GM19193 (cell line): ENCODE results near the gene FBH1.

ENCODE experiments used
- POLR2A ChIP-seq: IDR thresholded peaks from 4 replicates; pipeline ENCODE4 v1.6.1; 2011; ENCODE audit not compliant: insufficient read depth, insufficient read length; ENCODE audit errors: extremely low read depth

FBH1 gene

DNA sequence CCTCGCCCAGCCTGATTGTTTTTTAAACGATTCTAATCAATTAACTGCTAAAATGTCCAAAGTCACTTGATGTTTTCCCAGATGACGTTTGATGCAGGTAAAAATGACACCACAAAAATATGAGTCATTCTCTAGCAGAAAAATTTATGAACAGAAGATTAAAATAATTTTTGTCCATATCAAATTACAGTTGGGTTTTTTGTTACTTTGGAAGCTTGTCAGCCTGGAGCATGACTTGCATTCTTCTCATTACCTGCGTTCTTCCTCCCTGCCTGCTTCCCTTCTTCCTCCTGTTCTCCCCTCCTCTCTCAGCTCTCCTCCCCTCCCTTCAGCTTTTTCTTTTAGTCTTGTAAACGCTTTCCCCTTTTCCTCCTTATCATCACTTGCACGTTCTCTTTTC lies 68.6 kb downstream of the FBH1 start:
- no peak for TF ChIP-seq POLR2A

DNA sequence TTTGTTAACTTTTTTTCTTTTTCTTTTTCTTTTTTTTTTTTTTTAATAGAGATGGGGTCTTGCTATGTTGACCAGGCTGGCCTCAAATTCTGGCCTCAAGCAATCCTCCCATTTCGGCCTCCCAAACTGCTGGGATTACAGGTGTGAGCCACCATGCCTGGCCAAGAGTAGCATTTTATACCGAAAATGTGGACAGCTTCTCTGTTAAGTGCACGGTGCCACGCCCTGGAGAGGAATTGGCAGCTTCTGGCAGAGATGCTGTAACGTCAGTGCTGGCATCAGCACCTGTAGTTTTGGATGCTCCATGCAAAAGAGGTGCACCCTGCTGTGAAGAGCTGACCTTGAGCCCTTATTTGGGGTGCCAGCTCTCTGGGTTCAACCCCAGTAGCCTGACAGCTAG lies 69.1 kb downstream of the FBH1 start:
- TF ChIP-seq POLR2A: no peak

DNA sequence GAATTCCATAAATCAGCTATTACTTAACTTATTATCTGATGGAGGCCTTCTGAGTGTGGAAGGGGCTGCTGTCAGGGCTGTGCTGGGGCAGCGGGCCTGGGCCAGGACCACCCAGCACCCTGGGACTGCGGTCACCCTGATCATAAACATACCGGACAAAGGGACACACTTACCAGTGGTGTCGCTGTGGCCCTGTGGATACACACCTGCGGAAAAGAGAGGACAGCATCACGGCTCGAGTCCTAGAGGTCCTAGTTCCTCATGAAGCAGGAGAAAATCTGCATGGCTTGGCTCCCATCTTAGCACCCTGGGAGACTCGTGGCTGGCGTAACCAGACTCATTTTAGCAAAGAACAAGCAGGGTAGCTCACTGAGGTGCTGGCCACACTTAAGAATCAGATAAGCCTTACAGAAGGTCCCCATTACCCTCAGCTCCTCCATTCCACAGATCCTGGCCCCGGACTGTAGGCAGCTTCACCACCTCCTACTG lies 69.6 kb downstream of the FBH1 start:
- no peak for TF ChIP-seq POLR2A

DNA sequence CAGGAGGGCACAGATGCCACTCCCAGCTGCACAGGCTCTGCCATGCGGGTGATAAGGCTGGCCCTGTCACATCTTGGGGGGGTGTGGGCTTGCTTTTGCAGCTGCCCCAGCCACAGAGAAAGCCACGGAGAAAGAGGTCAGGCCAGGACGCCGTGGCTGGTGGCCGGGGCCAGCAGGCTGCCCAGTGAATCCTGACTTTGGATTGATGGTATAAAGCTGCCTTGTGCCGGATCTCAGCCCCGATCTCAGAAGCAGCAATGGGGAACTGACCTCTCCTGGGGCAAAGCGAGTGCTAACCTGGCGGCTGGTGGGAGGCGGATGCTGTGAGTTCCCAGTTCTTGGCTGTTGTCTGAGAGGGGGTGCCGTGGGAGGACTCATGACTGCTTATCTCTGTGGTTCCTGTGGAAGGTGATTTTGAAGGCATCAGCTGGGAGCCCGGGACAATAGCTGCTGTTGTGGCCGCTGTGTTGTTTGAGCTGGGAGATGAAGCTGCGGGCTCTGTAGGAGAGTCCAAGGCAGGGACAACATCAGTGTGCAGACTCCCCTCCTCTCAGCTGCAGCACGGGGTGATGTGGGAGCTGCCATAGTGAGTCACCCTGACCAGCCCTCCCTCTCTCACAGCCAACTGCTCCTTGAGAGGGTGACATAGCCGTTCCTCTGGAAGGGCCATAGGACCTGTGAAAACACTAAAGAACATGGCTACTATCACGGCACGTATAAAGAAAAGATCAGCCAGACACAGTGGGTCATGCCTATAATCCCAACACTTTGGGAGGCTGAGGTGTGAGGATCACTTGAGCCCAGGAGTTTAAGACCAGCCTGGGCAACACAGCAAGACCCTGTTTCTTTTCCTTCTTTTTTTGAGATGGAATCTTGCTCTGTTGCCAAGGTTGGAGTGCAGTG lies 70.3 kb downstream of the FBH1 start:
- TF ChIP-seq POLR2A: no peak

DNA sequence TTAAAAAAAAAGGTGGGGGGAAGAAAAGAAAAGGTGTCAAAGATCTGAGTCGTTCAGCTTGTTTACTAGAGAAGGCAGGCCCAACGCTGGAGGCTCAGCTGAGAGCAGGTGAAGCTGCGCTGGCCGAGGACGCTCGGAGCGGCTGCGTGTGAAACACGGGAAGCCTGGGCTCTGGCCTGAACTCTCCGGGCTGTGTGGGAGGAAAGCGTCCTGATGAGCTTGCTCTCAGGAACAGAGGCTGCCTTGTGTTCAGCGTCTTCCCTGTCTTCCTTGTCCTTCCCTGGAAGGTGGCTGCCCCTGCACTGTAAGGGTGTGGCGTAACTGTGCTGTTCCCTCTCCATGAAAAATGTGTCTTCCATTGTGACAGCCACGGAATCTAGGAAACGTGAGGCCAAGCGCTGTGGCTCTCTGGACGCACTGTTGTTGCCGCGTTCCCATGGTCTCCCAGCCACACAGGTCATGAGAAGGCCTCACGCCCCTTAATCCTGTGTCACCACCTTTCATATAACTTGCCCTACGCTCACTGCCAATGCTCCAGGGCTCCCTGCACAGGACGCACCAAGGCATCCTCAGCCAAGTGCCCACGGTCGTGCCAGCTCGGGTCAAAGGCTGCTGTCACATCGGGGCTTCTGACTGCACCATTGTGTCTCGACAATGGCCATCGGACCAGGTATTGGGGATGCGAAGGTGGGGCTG lies 71.5 kb downstream of the FBH1 start:
- TF ChIP-seq POLR2A: no peak

DNA sequence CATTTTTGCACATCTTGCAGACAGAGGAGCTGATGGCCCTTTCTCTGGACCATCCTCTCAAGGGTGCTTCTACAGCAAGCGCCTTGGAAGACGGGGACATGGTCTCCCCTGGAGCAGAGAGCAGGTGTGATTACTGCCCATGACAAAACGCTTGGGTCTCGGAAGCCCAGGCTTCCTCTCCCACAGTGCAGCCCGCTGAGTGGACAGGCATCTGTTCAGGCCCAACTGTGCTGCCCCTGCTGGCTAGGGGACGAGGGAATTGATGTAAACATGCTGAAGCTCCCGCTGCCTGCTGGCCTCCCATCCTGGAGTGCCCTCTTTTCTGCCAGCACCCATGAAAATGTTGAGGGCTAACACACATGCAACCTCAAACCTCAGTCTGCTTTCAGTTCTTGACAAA lies 73.0 kb downstream of the FBH1 start:
- no peak for TF ChIP-seq POLR2A

DNA sequence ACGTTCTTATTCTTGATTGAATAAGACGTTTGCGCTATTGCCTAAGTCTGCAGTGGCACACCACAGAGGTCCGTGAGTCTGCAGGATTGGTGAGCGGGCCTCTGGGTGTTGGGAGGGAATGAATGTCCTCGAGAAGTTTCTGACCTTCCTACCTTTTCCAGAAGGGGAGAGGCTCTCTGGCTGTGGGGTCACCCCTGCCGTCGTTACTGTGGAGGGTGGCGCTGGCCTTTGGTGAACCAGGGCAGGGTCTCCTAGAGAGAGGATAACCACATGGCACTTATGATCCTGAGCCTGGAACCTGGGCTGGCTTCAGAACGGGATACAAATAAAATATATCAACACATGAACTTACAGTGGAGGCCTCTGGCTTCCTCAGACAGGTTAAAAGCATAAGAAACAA lies 73.5 kb downstream of the FBH1 start:
- no peak for TF ChIP-seq POLR2A

DNA sequence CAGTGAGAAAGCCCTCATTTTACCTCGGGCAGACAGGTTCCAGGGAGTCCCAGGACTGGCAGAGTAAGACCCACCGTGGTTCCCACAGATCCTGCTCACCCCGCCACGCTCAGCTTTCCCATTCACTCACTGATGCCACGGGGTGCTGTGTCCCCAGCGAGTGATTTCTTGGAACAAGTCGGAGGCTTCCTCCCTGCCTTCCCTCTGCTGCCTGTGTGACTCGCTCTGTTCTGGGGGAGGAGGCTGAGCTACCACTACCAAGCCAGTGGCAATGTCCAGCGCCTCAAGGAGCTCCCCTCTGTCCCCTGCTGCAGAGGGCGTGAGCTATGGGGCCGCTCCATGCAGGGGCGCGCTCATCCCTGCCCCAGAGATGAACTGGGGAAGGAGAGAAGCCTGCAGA lies 74.7 kb downstream of the FBH1 start:
- no peak for TF ChIP-seq POLR2A

DNA sequence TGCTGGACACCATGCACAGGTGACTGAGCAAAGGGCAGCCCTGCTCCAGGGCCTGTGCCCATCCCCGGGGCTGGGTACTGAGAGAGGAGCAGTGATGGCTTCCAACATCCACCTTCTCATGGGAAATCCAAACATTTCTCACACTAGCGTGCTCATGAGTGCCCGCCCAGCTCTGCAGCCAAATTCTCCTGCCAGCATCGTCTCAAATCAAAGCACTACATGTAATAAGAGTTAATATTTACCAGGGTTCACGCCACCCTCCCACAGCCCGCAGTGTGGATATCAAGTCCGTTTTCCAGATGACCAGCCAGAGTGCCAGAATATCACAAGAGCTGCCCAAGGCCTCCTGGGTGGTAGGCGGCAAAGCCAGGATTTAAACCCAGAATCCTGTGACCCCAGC lies 75.2 kb downstream of the FBH1 start:
- no peak for TF ChIP-seq POLR2A

DNA sequence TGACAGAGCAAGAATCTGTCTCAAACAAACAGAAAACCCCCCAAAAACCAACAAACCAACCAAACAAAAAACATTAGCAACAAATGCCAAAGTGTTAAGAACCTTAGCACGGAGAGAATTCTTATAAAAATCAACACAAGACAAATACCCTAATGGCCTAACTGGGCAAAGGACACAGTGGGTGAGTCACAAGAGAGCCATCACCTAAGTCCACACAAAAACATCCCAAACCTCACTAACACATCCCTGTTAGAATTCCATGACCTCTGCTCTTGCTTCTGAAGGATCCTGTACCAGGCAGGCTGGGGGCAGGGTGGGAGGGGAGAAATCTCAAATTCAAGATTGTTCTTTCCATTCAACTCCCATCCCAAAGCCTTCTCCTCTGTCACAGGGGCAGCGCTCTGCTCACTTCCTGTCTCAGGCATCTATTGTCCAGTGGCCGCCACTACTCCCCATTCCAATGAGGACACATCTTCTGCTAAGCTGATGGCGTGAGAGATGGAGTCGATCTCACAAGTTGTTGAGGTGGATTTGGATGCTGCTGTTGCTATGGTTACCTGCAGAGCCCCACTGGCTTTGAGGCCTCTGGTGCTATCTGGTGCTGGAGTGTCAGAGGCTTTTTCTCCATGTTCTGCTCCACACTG lies 78.1 kb downstream of the FBH1 start:
- no peak for TF ChIP-seq POLR2A

DNA sequence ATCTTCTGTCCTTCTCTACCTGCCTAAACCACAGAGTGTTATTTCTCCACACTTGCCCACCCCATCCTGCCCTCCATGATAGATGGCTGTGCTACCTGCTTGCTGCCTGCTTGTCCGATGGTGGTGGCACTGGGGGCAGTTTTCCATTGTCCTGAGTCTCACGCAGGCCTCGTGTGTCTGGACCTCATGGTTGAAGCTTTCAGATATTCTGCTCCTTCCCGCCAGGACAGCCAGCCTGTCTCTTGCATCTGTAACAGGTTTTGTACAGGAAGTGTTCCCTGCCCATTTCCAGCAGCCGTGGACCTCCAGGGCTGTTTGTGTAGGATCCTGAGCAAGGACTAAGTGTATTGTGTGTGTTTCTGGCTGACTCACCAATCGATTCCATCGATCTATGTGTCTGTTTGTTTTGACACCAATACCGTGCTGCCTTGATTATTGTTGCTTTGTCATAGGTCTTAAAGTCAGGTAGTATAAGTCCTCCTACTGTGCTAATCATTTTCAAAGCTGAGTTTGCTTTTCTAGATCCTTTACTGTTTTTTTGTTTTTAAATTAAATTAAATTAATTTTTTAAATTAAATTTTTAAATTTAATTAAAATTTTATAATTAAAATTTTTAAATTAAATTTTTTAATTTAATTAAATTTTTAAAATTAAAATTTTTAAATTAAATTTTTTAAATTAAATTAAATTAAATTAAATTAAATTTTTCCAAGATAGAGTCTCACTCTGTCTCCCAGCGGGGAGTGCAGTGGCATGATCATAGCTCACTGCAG lies 78.8 kb downstream of the FBH1 start:
- no peak for TF ChIP-seq POLR2A

DNA sequence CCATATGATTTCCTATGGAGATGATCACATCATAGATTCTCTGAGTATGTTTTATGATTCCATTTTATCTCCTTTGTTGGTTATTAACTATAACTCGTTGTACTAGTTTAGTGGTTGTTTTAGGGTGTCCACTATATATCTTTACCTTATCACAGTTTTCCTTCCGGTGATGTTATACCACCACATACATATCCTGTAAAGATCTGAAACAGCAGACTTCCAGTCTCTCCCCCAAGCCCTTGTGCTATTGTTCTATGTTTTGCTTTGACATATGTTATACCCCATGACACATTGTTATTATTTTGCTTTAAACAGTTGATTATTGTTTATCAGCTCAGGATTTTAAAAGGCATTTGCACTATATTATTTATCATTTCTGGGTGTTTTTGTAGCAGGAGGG lies 80.0 kb downstream of the FBH1 start:
- no peak for TF ChIP-seq POLR2A

DNA sequence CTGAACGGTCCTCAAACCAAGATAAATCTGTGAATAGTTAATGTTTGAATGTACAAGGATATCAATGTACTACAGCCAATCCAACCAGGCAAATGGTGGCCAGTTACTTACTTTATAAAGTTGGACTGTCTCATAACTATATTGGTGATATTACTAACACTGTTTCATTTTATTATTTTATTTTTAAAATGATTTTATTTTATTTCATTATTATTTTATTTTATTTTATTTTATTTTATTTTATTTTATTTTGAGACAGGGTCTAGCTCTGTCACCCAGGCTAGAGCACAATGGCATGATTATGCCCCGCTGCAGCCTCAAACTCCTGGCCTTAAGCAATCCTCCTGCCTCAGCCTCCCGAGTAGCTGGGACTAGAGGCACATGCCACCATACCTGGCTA lies 80.5 kb downstream of the FBH1 start:
- no peak for TF ChIP-seq POLR2A

DNA sequence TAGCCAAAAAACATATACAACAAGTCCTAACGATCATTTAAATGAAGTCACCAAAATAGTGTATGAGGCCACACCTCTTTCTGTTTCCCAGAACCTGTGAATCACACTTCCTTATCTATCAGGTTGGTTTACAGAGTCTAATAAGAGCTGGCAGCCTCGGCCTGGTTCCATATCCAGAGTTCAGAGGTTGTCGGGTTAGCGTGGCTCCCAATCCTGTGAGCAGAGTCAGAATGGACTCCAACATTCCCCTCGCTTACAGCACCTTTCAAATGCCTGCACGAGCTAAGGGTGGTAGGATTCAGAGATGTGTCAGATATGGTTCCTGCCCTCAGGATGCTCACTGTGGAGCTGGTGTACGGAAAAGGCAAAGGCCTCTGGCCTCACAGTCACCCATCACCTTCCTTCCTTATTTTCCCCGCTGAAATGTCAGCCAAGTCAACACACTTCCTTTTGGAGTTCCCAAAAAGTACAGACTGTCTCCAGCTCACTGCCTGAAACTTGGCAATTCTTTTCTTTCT lies 81.3 kb downstream of the FBH1 start:
- TF ChIP-seq POLR2A: no peak

DNA sequence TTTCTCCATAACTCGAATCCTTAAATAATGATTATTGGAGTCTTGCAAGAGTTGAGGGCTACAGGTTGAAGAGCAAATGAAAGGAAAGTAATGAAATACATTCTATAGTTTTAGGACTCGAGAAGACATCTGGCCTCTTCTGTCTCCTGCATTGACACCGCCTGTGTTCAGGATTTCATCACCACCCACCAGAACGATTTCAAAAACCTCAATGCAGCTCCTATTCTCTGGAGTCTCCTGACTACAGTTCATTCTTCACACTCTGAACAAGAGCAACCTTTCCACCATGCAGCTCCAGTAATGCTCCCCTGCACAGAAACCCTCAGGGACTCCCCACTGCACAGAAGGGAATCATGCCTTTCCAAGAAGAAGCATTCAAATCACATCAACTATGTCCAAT lies 81.8 kb downstream of the FBH1 start:
- no peak for TF ChIP-seq POLR2A

DNA sequence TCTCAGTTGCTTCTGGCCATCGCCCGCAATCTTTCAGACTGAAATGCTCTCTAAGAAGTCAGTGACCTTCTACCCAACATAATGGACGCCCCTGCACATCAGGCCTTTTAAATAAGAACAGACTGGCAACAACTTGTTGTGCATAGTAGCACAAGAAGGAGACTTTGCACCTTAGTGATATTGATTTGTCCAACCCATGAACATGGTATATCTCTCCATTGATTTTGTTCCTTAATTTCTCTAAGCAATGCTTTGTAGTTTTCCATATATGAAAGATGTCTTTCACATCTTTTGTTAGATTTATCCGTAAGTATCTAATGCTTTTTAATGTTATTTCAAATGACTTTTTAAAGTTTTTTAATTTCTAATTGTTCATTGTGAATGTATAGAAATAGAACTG lies 83.0 kb downstream of the FBH1 start:
- TF ChIP-seq POLR2A: no peak
